ENCODE measurements around the gene RAET1L. TPM values are rescaled to one million over a fixed set of nuclear protein-coding genes. Genes with fewer than 3 reads are reported as not detected.

Gene RAET1L
- total and polyA plus RNA-seq, 2 of the 4 experiments (the other 2 are of a cell fraction): not detected

GRCh38 chr6:150038202-150039062, 13.1 kb upstream of the RAET1L start:
- intact Hi-C loops (cut with micrococcal nuclease): no loop called here
- no peak overlapping the region for H3K4me3 ChIP-seq (ENCODE audit: insufficient read depth, low read depth, low read length)
- dilution Hi-C loops (cut with HindIII; ENCODE audit: low sequenced_read_pairs, unreplicated experiment): no loop called here
- no peak for DNase-seq
- no peak overlapping the region for H2BK20ac ChIP-seq (ENCODE audit: low read depth, low read length)
- no peak overlapping the region for H3K4me2 ChIP-seq (ENCODE audit: low read depth, low read length)
- no peak overlapping the region for H3K56ac ChIP-seq (ENCODE audit: extremely low read depth, insufficient read depth, low read length)
- H3K14ac ChIP-seq (replicated peaks; ENCODE audit: low read depth, low read length): no peak overlapping the region
- no peak overlapping the region for H2AK9ac ChIP-seq (replicated peaks; ENCODE audit: low read depth, low read length, poor library complexity)
- H3K9ac ChIP-seq (ENCODE audit: low read depth, low read length): no peak overlapping the region
- no peak overlapping the region for H4K5ac ChIP-seq (ENCODE audit: low read depth, low read length)
- H3K27ac ChIP-seq (ENCODE audit: insufficient read depth, low read length): no peak overlapping the region
- ChIA-PET POLR2A (ENCODE audit: unreplicated experiment) (no interaction called here), CTCF (no interaction called here)
- H3K79me1 ChIP-seq (ENCODE audit: low read depth in 1 of 2, low read length in 2 of 2): no peaks in the 10 kb centered on the region
- peaks cover 5% of the 10 kb centered on the region; the same call in 1 of the 2 replicates for H3K9me3 ChIP-seq (ENCODE audit: control insufficient read depth, insufficient read depth, low read length)
- no peak overlapping the region for H2AK5ac ChIP-seq (ENCODE audit: low read depth, low read length)
- H4K20me1 ChIP-seq (ENCODE audit: insufficient read depth, low read length): no peaks in the 10 kb centered on the region
- H3K18ac ChIP-seq (ENCODE audit: low read depth, low read length): no peak overlapping the region
- H3K4ac ChIP-seq (ENCODE audit: low read depth, low read length): no peak overlapping the region
- WGBS, 2 experiments (ENCODE audit: extremely low coverage in 2 of 2, insufficient read length in 1 of 2): 29% methylated on average over 1 of the region's 21 CpGs; no CpG with 5 or more reads in 1 of the 2 experiments
- BruUV-seq (replicated peaks): no TSS peak
- no peak overlapping the region for H2BK5ac ChIP-seq (ENCODE audit: low read depth, low read length, poor library complexity, severe bottlenecking)
- no peak overlapping the region for H2BK120ac ChIP-seq (ENCODE audit: low read depth, low read length)
- H3K9me1 ChIP-seq (ENCODE audit: insufficient read depth, low read length): no peaks in the 10 kb centered on the region
- H4K8ac ChIP-seq (ENCODE audit: low read depth in 2 of 2, low read length in 2 of 2): no peak overlapping the region
- H2BK15ac ChIP-seq (ENCODE audit: low read depth, low read length): no peak overlapping the region
- H3K23ac ChIP-seq (ENCODE audit: low read depth, low read length): no peak overlapping the region
- H2AFZ ChIP-seq (replicated peaks; ENCODE audit: low read length, poor library complexity): no peak overlapping the region
- H3K27me3 ChIP-seq (ENCODE audit: control insufficient read depth, insufficient read depth, low read length): peaks cover 76% of the 10 kb centered on the region
- H3K36me3 ChIP-seq (ENCODE audit: control insufficient read depth, insufficient read depth, low read length): no peaks in the 10 kb centered on the region
- H4K91ac ChIP-seq (ENCODE audit: insufficient read depth, low read depth, low read length): no peak overlapping the region
- in situ Hi-C loops (cut with MboI; ENCODE audit: low sequenced_read_pairs): no loop called here
- peaks cover 2% of the 10 kb centered on the region; the same call in 1 of the 2 replicates for H3K4me1 ChIP-seq (ENCODE audit: control insufficient read depth, insufficient read depth, low read length)
- ATAC-seq (ENCODE audit: low read depth): no peak; the same call in 1 of the 2 replicates
- TF ChIP-seq RAD21 (IDR thresholded peaks at IDR 0.05; ENCODE audit: low read length) (no peak), CEBPB (IDR thresholded peaks at IDR 0.05; ENCODE audit: low read depth, low read length) (no peak), MXI1 (IDR thresholded peaks at IDR 0.05; ENCODE audit: borderline replicate concordance, low read depth, low read length) (no peak), CTCF (conservative IDR thresholded peaks at IDR 0.05; ENCODE audit: low read depth, low read length) (no peak), SMC3 (IDR thresholded peaks at IDR 0.05; ENCODE audit: low read depth, low read length) (no peak), BHLHE40 (IDR thresholded peaks at IDR 0.05; ENCODE audit: low read depth, low read length) (no peak), FOS (IDR thresholded peaks at IDR 0.05; ENCODE audit: low read depth, low read length) (no peak), NFE2L2 (IDR thresholded peaks at IDR 0.05; ENCODE audit: low read depth, low read length) (no peak), RFX5 (IDR thresholded peaks at IDR 0.05; ENCODE audit: low read depth, low read length) (no peak), USF2 (IDR thresholded peaks at IDR 0.05; ENCODE audit: low read depth, low read length) (no peak), ELK1 (IDR thresholded peaks at IDR 0.05; ENCODE audit: borderline replicate concordance, low read depth, low read length) (no peak), MAFK (IDR thresholded peaks at IDR 0.05; ENCODE audit: low read depth, low read length) (no peak), POLR2A (IDR thresholded peaks at IDR 0.05; ENCODE audit: low read depth, low read length) (no peak), CHD1 (IDR thresholded peaks at IDR 0.05; ENCODE audit: low read depth, low read length) (no peak), RCOR1 (IDR thresholded peaks at IDR 0.05; ENCODE audit: insufficient replicate concordance, low read length) (no peak)

Data from IMR-90 (cell line).